GM23338 (cell line): ENCODE measurements around the gene CPM. TPM values are rescaled to one million over a fixed set of nuclear protein-coding genes. Genes with fewer than 3 reads are reported as not detected.

Source experiments
- ATAC-seq: fragments of 200-7000 bp; cut with Tn5 transposase; 3 replicates; pipeline ENCODE4 v1.9.1; 2020
- DNase-seq: peaks from one replicate; pipeline ENCODE4 v3.0.0-alpha.2; 2015; ENCODE audit warnings: low spot score
- H2AFZ ChIP-seq: fragments of 200-600 bp; sonication (generic); 2 replicates; pipeline ENCODE4 v1.8.0; 2016; ENCODE audit warnings: antibody characterized with exemption, mild to moderate bottlenecking, moderate library complexity
- H3F3A ChIP-seq: fragments of 200-600 bp; sonication (generic); replicated peaks from 2 replicates; pipeline ENCODE4 v1.8.0; 2017; ENCODE audit warnings: antibody characterized with exemption, mixed run types, low read depth
- H3K27ac ChIP-seq: fragments of 200-600 bp; sonication (generic); 2 replicates; pipeline ENCODE4 v1.6.1; 2016; ENCODE audit warnings: low read depth
- H3K27me3 ChIP-seq: fragments of 200-600 bp; sonication (generic); 2 replicates; pipeline ENCODE4 v1.8.0; 2016; ENCODE audit warnings: mild to moderate bottlenecking, mixed run types, moderate library complexity; ENCODE audit not compliant: insufficient read depth
- H3K36me3 ChIP-seq: fragments of 200-600 bp; sonication (generic); 2 replicates; pipeline ENCODE4 v1.8.0; 2016; ENCODE audit warnings: mild to moderate bottlenecking; ENCODE audit not compliant: insufficient read depth
- H3K4me1 ChIP-seq: fragments of 200-600 bp; sonication (generic); 2 replicates; pipeline ENCODE4 v1.8.0; 2016; ENCODE audit warnings: mild to moderate bottlenecking, moderate library complexity; ENCODE audit not compliant: insufficient read depth
- H3K4me2 ChIP-seq: fragments of 200-600 bp; sonication (generic); 2 replicates; pipeline ENCODE4 v1.7.1; 2017; ENCODE audit warnings: mixed run types
- H3K4me3 ChIP-seq: fragments of 200-600 bp; sonication (generic); 2 replicates; pipeline ENCODE4 v1.6.1; 2016; ENCODE audit warnings: mixed run types
- H3K79me2 ChIP-seq: fragments of 200-600 bp; sonication (generic); replicated peaks from 2 replicates; pipeline ENCODE4 v1.8.0; 2017; ENCODE audit warnings: mild to moderate bottlenecking; ENCODE audit not compliant: insufficient read depth
- H3K9me2 ChIP-seq: fragments of 200-600 bp; sonication (generic); 2 replicates; pipeline ENCODE4 v1.8.0; 2017; ENCODE audit not compliant: insufficient read depth
- H4K20me1 ChIP-seq: fragments of 200-600 bp; sonication (generic); replicated peaks from 2 replicates; pipeline ENCODE4 v1.8.0; 2017; ENCODE audit warnings: mild to moderate bottlenecking; ENCODE audit not compliant: insufficient read depth
- H3K27ac Mint-ChIP-seq: 2 replicates; pipeline ENCODE4 v1.8.0; 2020; ENCODE audit warnings: inconsistent platforms, mild to moderate bottlenecking, moderate library complexity, mixed read lengths
- H3K27me3 Mint-ChIP-seq: 3 replicates; pipeline ENCODE4 v1.8.0; 2022; ENCODE audit warnings: low read depth, mild to moderate bottlenecking, moderate library complexity, mixed read lengths, inconsistent platforms; ENCODE audit not compliant: insufficient read depth, poor library complexity
- H3K36me3 Mint-ChIP-seq: 3 replicates; pipeline ENCODE4 v1.8.0; 2021; ENCODE audit warnings: low read depth, mild to moderate bottlenecking, inconsistent platforms, moderate library complexity, mixed read lengths
- H3K4me1 Mint-ChIP-seq: 3 replicates; pipeline ENCODE4 v1.8.0; 2020; ENCODE audit warnings: mild to moderate bottlenecking, inconsistent platforms, mixed read lengths
- H3K4me3 Mint-ChIP-seq: 3 replicates; pipeline ENCODE4 v1.8.0; 2021; ENCODE audit warnings: moderate library complexity, mild to moderate bottlenecking, inconsistent platforms, mixed read lengths
- H3K9me3 Mint-ChIP-seq: 3 replicates; pipeline ENCODE4 v1.8.0; 2020; ENCODE audit warnings: moderate library complexity, mild to moderate bottlenecking, inconsistent platforms, mixed read lengths
- CREB1 ChIP-seq: fragments of 250-450 bp; sonication (Bioruptor Pico); IDR thresholded peaks from 2 replicates; pipeline ENCODE4 v1.5.0; 2020; ENCODE audit warnings: low read depth, mild to moderate bottlenecking, moderate library complexity
- EZH2 ChIP-seq: fragments of 200-600 bp; sonication (generic); IDR thresholded peaks from one replicate; pipeline ENCODE4 v1.8.0; 2017; ENCODE audit warnings: antibody characterized with exemption, mild to moderate bottlenecking, low read depth; ENCODE audit not compliant: unreplicated experiment
- JUNB ChIP-seq: IDR thresholded peaks from one replicate; pipeline ENCODE4 v1.6.1; 2016; ENCODE audit warnings: antibody characterized with exemption; ENCODE audit not compliant: unreplicated experiment
- ZNF331 ChIP-seq: fragments of 250-450 bp; sonication (Bioruptor Pico); IDR thresholded peaks from 2 replicates; pipeline ENCODE4 v1.5.0; 2020; ENCODE audit warnings: low read depth, mild to moderate bottlenecking, moderate library complexity
- polyA plus RNA-seq: library from polyadenylated mRNA; unstranded; fragments of >200 nt; fragmentation: Nextera tagmentation; extraction: Ambion mirVana; gene quantifications from 2 replicates; pipeline ENCODE4 v1.2.1, GENCODE V29; 2016
- total RNA-seq: library from RNA; depleted of rRNA; stranded (reverse); fragments of >200 nt; shearing (Covaris generic); gene quantifications from 2 replicates; pipeline ENCODE4 v1.2.3, GENCODE V29; 2014
- TF ChIP-seq, protein P1 (sequence below), 2 experiments: fragments of 200-600 bp in 1 of 2; sonication (generic) in 1 of 2; conservative IDR thresholded peaks; 2 replicates each; pipeline versions ENCODE4 v1.5.1 to v1.6.1; 2016 to 2017; ENCODE audit warnings: antibody characterized with exemption in 2 of 2, low read depth in 2 of 2, mild to moderate bottlenecking in 2 of 2, moderate library complexity in 1 of 2
- TF ChIP-seq, protein P2 (sequence below): fragments of 250-450 bp; sonication (Bioruptor Pico); IDR thresholded peaks from 2 replicates; pipeline ENCODE4 v1.5.0; 2020; ENCODE audit warnings: mild to moderate bottlenecking, moderate library complexity

CPM gene
- total and polyA plus RNA-seq, 2 experiments from 2014 or later: 0.37 to 5.8 TPM

DNA sequence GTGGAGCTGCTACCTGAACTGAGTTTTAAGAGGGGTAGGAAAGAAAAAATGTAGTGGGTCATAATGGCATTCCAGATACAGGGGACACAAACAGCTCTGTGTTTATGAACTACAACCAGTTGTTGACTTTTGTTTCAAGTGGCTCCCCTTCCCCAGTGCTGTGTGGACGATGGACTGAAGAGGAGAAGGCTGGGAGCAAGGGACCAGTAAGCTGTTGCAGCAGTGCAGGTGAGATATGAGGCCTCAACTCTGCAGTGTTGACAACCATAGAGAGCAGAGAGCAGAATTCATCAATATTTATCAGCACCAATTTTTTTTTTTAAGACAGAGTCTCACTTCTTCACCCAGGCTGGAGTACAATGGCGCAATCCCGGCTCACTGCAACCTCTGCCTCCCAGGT lies 78.4 kb downstream of the CPM start:
- H3K36me3 Mint-ChIP-seq: no peaks in the 10 kb centered on the region
- H3K4me1 Mint-ChIP-seq: no peaks in the 10 kb centered on the region
- no peaks in the 10 kb centered on the region for H3K9me3 Mint-ChIP-seq
- no peak overlapping the region for H3K4me3 Mint-ChIP-seq
- ATAC-seq (no peak), DNase-seq (no peak)
- H3K27me3 ChIP-seq: no peaks in the 10 kb centered on the region
- no peaks in the 10 kb centered on the region for H3K36me3 ChIP-seq
- H3K4me1 ChIP-seq: no peaks in the 10 kb centered on the region
- no peaks in the 10 kb centered on the region for H3F3A ChIP-seq
- no peaks in the 10 kb centered on the region for H3K79me2 ChIP-seq
- no peak overlapping the region for H3K27ac Mint-ChIP-seq
- no peak overlapping the region for H3K4me3 ChIP-seq
- H3K4me2 ChIP-seq: no peak overlapping the region
- H4K20me1 ChIP-seq: no peaks in the 10 kb centered on the region
- H3K27me3 Mint-ChIP-seq: peaks cover 4% of the 10 kb centered on the region
- H2AFZ ChIP-seq: no peak overlapping the region
- no peaks in the 10 kb centered on the region for H3K9me2 ChIP-seq
- TF ChIP-seq CREB1 (CRISPR knock-in tag) (no peak), JUNB (no peak), ZNF331 (no peak), EZH2 (no peak)
- TF ChIP-seq, protein P1, sequence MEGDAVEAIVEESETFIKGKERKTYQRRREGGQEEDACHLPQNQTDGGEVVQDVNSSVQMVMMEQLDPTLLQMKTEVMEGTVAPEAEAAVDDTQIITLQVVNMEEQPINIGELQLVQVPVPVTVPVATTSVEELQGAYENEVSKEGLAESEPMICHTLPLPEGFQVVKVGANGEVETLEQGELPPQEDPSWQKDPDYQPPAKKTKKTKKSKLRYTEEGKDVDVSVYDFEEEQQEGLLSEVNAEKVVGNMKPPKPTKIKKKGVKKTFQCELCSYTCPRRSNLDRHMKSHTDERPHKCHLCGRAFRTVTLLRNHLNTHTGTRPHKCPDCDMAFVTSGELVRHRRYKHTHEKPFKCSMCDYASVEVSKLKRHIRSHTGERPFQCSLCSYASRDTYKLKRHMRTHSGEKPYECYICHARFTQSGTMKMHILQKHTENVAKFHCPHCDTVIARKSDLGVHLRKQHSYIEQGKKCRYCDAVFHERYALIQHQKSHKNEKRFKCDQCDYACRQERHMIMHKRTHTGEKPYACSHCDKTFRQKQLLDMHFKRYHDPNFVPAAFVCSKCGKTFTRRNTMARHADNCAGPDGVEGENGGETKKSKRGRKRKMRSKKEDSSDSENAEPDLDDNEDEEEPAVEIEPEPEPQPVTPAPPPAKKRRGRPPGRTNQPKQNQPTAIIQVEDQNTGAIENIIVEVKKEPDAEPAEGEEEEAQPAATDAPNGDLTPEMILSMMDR (conservative IDR thresholded peaks at IDR 0.05; ENCODE audit: low read depth in 2 of 2): no peak
- TF ChIP-seq, protein P2, sequence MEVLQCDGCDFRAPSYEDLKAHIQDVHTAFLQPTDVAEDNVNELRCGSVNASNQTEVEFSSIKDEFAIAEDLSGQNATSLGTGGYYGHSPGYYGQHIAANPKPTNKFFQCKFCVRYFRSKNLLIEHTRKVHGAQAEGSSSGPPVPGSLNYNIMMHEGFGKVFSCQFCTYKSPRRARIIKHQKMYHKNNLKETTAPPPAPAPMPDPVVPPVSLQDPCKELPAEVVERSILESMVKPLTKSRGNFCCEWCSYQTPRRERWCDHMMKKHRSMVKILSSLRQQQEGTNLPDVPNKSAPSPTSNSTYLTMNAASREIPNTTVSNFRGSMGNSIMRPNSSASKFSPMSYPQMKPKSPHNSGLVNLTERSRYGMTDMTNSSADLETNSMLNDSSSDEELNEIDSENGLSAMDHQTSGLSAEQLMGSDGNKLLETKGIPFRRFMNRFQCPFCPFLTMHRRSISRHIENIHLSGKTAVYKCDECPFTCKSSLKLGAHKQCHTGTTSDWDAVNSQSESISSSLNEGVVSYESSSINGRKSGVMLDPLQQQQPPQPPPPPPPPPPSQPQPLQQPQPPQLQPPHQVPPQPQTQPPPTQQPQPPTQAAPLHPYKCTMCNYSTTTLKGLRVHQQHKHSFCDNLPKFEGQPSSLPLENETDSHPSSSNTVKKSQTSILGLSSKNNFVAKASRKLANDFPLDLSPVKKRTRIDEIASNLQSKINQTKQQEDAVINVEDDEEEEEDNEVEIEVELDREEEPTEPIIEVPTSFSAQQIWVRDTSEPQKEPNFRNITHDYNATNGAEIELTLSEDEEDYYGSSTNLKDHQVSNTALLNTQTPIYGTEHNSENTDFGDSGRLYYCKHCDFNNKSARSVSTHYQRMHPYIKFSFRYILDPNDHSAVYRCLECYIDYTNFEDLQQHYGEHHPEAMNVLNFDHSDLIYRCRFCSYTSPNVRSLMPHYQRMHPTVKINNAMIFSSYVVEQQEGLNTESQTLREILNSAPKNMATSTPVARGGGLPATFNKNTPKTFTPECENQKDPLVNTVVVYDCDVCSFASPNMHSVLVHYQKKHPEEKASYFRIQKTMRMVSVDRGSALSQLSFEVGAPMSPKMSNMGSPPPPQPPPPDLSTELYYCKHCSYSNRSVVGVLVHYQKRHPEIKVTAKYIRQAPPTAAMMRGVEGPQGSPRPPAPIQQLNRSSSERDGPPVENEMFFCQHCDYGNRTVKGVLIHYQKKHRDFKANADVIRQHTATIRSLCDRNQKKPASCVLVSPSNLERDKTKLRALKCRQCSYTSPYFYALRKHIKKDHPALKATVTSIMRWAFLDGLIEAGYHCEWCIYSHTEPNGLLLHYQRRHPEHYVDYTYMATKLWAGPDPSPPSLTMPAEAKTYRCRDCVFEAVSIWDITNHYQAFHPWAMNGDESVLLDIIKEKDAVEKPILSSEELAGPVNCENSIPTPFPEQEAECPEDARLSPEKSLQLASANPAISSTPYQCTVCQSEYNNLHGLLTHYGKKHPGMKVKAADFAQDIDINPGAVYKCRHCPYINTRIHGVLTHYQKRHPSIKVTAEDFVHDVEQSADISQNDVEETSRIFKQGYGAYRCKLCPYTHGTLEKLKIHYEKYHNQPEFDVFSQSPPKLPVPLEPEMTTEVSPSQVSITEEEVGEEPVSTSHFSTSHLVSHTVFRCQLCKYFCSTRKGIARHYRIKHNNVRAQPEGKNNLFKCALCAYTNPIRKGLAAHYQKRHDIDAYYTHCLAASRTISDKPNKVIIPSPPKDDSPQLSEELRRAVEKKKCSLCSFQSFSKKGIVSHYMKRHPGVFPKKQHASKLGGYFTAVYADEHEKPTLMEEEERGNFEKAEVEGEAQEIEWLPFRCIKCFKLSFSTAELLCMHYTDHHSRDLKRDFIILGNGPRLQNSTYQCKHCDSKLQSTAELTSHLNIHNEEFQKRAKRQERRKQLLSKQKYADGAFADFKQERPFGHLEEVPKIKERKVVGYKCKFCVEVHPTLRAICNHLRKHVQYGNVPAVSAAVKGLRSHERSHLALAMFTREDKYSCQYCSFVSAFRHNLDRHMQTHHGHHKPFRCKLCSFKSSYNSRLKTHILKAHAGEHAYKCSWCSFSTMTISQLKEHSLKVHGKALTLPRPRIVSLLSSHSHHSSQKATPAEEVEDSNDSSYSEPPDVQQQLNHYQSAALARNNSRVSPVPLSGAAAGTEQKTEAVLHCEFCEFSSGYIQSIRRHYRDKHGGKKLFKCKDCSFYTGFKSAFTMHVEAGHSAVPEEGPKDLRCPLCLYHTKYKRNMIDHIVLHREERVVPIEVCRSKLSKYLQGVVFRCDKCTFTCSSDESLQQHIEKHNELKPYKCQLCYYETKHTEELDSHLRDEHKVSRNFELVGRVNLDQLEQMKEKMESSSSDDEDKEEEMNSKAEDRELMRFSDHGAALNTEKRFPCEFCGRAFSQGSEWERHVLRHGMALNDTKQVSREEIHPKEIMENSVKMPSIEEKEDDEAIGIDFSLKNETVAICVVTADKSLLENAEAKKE (CRISPR knock-in tag): no peak
- H3K27ac ChIP-seq: no peak overlapping the region
